GM19452 (cell line): ENCODE results near the gene DGCR8.

Experiments
- ATAC-seq: cut with Tn5 transposase; IDR thresholded peaks from one replicate; pipeline ENCODE4 v1.9.1; 2021; ENCODE audit not compliant: unreplicated experiment

The DGCR8 gene

GRCh38 chr22:20089226-20089976, 9.4 kb downstream of the DGCR8 start:
- no peak for ATAC-seq

- ATAC-seq, result no peak
Observed at GRCh38 chr22:20089977-20090729, 10.1 kb downstream of the DGCR8 start.

GRCh38 chr22:20090730-20091240, 10.7 kb downstream of the DGCR8 start:
- ATAC-seq, result no peak

- no peak for ATAC-seq
Observed at GRCh38 chr22:20091690-20092476, 11.8 kb downstream of the DGCR8 start.

- ATAC-seq, result no peak
Observed at GRCh38 chr22:20092477-20092854, 12.4 kb downstream of the DGCR8 start.

- no peak for ATAC-seq
Observed at GRCh38 chr22:20093418-20094196, 13.6 kb downstream of the DGCR8 start.

GRCh38 chr22:20094197-20094807, 14.3 kb downstream of the DGCR8 start:
- ATAC-seq, result no peak

- no peak for ATAC-seq
Observed at GRCh38 chr22:20095521-20095920, 15.5 kb downstream of the DGCR8 start.

- no peak for ATAC-seq
Observed at GRCh38 chr22:20096574-20097420, 16.8 kb downstream of the DGCR8 start.

- ATAC-seq, result no peak
Observed at GRCh38 chr22:20099099-20099711, 19.2 kb downstream of the DGCR8 start.

- no peak for ATAC-seq
Observed at GRCh38 chr22:20101638-20102037, 21.6 kb downstream of the DGCR8 start.

GRCh38 chr22:20102203-20102780, 22.3 kb downstream of the DGCR8 start:
- no peak for ATAC-seq

- no peak for ATAC-seq
Observed at GRCh38 chr22:20105456-20106204, 25.6 kb downstream of the DGCR8 start.

- ATAC-seq, result no peak
Observed at GRCh38 chr22:20106205-20106848, 26.3 kb downstream of the DGCR8 start.

GRCh38 chr22:20106849-20107237, 26.8 kb downstream of the DGCR8 start:
- ATAC-seq, result no peak

- ATAC-seq, result no peak
Observed at GRCh38 chr22:20107471-20107901, 27.4 kb downstream of the DGCR8 start.
